ENCODE data around the gene SLC35F3. TPM values are rescaled to one million over a fixed set of nuclear protein-coding genes. Genes with fewer than 3 reads are reported as not detected.

SLC35F3 gene
- total and polyA plus RNA-seq, 12 donors = 0.12 to 3.2 (median 0.46) TPM

DNA sequence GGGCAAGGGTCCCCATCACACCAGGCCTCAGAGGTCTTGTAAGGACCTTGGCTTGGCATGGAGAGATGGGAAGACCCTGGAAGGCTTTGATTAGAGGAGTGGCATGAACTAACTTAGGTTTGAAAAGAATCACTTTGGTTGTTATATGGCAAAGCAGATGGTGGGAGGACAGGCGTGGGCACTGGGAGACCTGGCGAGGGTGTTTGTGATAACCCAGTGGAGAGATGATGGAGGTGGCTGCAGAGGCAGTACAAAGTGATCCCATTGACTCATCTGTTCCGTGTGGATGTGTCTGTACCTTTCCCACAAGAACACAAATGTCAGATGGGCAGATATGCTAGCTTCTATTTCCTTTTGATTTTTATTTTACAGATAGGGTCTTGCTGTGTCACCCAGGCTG is 168.3 kb downstream of the SLC35F3 start:
- H3K4me1 ChIP-seq (replicated peaks in 1 of 2) = no peaks in the 10 kb centered on the region
- WGBS, 4 donors = 48 to 84% (median 71%) methylated on average over 3 of the region's 3 CpGs
- H3K27me3 ChIP-seq = no peaks in the 10 kb centered on the region
- no peak for TF ChIP-seq POLR2A (IDR thresholded peaks at IDR 0.05)
- TF ChIP-seq, protein P1, sequence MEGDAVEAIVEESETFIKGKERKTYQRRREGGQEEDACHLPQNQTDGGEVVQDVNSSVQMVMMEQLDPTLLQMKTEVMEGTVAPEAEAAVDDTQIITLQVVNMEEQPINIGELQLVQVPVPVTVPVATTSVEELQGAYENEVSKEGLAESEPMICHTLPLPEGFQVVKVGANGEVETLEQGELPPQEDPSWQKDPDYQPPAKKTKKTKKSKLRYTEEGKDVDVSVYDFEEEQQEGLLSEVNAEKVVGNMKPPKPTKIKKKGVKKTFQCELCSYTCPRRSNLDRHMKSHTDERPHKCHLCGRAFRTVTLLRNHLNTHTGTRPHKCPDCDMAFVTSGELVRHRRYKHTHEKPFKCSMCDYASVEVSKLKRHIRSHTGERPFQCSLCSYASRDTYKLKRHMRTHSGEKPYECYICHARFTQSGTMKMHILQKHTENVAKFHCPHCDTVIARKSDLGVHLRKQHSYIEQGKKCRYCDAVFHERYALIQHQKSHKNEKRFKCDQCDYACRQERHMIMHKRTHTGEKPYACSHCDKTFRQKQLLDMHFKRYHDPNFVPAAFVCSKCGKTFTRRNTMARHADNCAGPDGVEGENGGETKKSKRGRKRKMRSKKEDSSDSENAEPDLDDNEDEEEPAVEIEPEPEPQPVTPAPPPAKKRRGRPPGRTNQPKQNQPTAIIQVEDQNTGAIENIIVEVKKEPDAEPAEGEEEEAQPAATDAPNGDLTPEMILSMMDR (IDR thresholded peaks at IDR 0.05) = no peak
- intact Hi-C loops (cut with DNase I) = no loop called here
- H3K27ac ChIP-seq = no peak overlapping the region
- H3K4me3 ChIP-seq = no peak overlapping the region
- H3K9me3 ChIP-seq (replicated peaks in 1 of 3) = no peaks in the 10 kb centered on the region
- H3K36me3 ChIP-seq (replicated peaks in 1 of 2) = no peaks in the 10 kb centered on the region
- DNase-seq = no peak

DNA sequence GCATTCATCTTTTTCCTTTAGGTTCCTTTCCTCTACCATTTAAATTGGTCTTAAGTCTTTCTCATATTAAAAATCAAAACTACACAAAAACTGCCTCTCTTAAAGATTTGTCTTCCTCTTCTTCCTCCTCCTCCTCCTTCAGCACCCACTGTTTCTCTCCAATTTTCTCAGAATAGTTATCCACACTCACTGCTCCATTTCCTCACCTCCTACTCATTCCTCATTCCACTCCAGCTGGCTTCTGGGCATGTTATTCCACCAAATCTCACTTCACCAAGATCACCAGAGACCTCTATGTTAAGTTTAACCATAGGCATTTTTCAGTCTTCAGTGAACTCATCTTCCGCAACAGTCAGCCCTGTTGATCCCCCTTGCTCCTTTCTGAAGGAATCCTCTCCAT is 173.7 kb downstream of the SLC35F3 start:
- Histone ChIP-seq H3K27ac (no peak overlapping the region), H3K9me3 (replicated peaks in 1 of 3) (no peaks in the 10 kb centered on the region), H3K4me3 (no peak overlapping the region), H3K36me3 (replicated peaks in 1 of 2) (no peaks in the 10 kb centered on the region), H3K27me3 (no peaks in the 10 kb centered on the region), H3K4me1 (replicated peaks in 1 of 2) (no peaks in the 10 kb centered on the region)
- 93 to 100% (median 96%) methylated on average over 1 of the region's 1 CpG for WGBS, 4 donors
- intact Hi-C loops (cut with DNase I) = no loop called here
- no peak for TF ChIP-seq POLR2A (IDR thresholded peaks at IDR 0.05)
- TF ChIP-seq, protein P1 (IDR thresholded peaks at IDR 0.05) = no peak
- no peak for DNase-seq

DNA sequence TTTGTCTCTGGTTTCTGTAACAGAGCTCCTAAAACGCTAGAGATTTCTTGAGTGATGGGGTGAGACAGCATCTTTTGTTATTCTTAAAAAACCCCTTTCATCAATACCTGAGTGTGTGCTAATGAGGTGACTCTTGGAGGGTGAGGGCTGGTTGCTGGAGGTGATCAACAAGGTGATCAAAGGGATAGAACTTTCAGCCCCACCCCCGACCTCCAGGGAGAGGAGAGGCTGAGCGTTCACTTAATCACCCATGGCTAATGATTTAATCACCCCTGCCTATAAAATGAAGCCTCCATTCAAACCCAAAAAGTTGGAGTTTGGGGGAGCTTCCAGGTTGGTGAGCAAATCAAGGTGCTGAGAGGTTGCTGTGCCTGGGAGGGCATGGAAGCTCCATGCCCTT is 175.4 kb downstream of the SLC35F3 start:
- DNase-seq = no peak
- TF ChIP-seq POLR2A (IDR thresholded peaks at IDR 0.05) = no peak
- TF ChIP-seq, protein P1 (IDR thresholded peaks at IDR 0.05) = no peak
- intact Hi-C loops (cut with DNase I) = no loop called here
- WGBS, 4 donors = 5 to 36% (median 31%) methylated on average over 1 to 3 of the region's 3 CpGs
- H3K9me3 ChIP-seq (replicated peaks in 1 of 3) = no peaks in the 10 kb centered on the region
- no peaks in the 10 kb centered on the region for H3K4me1 ChIP-seq (replicated peaks in 1 of 2)
- H3K36me3 ChIP-seq (replicated peaks in 1 of 2) = no peaks in the 10 kb centered on the region
- H3K27ac ChIP-seq = no peak overlapping the region
- H3K27me3 ChIP-seq = no peaks in the 10 kb centered on the region
- H3K4me3 ChIP-seq = no peak overlapping the region

DNA sequence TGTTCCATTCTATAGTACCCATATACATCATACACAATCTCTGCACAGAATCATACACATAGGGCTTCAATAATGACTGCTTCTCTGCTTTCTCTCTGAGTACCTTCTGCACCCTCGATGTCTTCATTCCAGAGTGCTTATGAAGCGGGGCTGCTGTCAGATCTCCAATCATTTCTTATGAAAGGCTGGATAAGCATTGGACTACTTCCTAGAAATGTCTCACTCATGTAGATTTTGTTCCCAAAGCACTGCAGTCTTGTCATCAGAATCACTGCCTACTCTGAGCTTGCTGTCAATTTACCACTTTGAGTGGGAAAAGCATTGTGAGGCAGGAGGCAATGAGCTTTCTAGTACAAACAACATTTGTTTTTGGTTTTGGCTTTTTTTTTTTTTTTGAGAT is 179.0 kb downstream of the SLC35F3 start:
- Histone ChIP-seq H3K4me3 (no peak overlapping the region), H3K4me1 (replicated peaks in 1 of 2) (no peaks in the 10 kb centered on the region), H3K9me3 (replicated peaks in 1 of 3) (no peaks in the 10 kb centered on the region), H3K36me3 (replicated peaks in 1 of 2) (no peaks in the 10 kb centered on the region), H3K27ac (no peak overlapping the region), H3K27me3 (no peaks in the 10 kb centered on the region)
- DNase-seq = no peak
- TF ChIP-seq, protein P1 (IDR thresholded peaks at IDR 0.05) = no peak
- no peak for TF ChIP-seq POLR2A (IDR thresholded peaks at IDR 0.05)
- 69 to 83% (median 76%) methylated on average over 2 of the region's 2 CpGs for WGBS, 4 donors
- intact Hi-C loops (cut with DNase I) = no loop called here

Measured in adrenal gland (tissue), 12 donors.